ENCODE measurements around the gene CRTAC1. TPM values are rescaled to one million over a fixed set of nuclear protein-coding genes. Genes with fewer than 3 reads are reported as not detected.

Gene CRTAC1
- total RNA-seq, 1 donor from 2014 or later = 0.66 TPM

DNA sequence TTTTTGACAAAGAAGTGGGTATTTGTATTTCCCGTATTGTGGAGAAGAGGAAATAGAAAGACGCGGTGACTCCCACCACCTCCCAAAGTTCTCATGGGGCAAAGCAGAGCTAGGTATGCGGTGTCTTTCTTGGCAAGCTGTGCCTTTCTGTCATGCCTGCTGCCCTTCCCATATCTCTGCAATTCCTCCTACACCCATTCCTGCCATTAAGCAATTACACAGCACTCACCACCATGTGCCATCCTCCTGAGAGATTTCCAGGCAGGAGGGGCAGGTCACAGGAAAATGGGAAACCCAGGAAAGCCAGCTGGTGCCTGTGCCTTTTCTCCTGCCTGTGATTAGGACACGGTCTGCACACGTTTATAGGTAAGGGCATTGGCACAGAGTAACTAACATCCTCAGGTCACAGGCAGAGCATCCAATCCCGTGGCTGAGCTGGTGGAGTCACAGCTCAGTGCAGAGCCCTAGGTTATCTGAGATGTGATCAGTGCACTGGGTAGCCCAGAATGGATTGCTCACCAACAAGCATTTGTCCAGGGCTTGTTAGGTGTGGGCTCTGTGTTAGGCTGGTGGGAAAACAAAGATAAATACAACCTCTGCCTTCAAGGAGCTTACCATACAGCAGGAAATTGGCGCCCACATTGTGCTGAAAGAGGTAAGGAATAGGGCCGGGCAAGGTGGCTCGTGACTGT, 9.4 kb upstream of the CRTAC1 start:
- Mint-ChIP-seq H3K36me3 (ENCODE audit: low read depth, unreplicated experiment) (peaks cover 2% of the 10 kb centered on the region), H3K4me1 (ENCODE audit: low read depth, unreplicated experiment) (peaks cover 5% of the 10 kb centered on the region), H3K4me3 (ENCODE audit: unreplicated experiment) (no peak overlapping the region), H3K27ac (ENCODE audit: unreplicated experiment) (no peak overlapping the region), H3K27me3 (ENCODE audit: low read depth, unreplicated experiment) (peaks cover 93% of the 10 kb centered on the region), H3K9me3 (ENCODE audit: unreplicated experiment) (peaks cover 2% of the 10 kb centered on the region)
- Histone ChIP-seq H3K27ac (ENCODE audit: low read depth, low read length) (no peak overlapping the region), H3K9ac (ENCODE audit: low read length) (no peak overlapping the region), H2AFZ (ENCODE audit: low read depth, low read length) (no peak overlapping the region), H3K36me3 (ENCODE audit: insufficient read depth, low read length) (no peaks in the 10 kb centered on the region), H3K79me2 (ENCODE audit: insufficient read depth, low read length) (no peaks in the 10 kb centered on the region), H3K4me3 (ENCODE audit: insufficient read depth, low read depth, low read length) (no peak overlapping the region), H3K27me3 (ENCODE audit: insufficient read depth, low read length) (peaks cover 30% of the 10 kb centered on the region), H3K4me2 (ENCODE audit: low read length) (no peak overlapping the region), H4K20me1 (ENCODE audit: insufficient read depth, low read length) (no peaks in the 10 kb centered on the region), H3K9me3 (ENCODE audit: insufficient read depth, low read depth, low read length) (no peaks in the 10 kb centered on the region), H3K4me1 (ENCODE audit: insufficient read depth, low read length) (no peaks in the 10 kb centered on the region)
- no peak for TF ChIP-seq EZH2 (IDR thresholded peaks at IDR 0.05; ENCODE audit: insufficient read depth, low read length)
- TF ChIP-seq, protein P1, sequence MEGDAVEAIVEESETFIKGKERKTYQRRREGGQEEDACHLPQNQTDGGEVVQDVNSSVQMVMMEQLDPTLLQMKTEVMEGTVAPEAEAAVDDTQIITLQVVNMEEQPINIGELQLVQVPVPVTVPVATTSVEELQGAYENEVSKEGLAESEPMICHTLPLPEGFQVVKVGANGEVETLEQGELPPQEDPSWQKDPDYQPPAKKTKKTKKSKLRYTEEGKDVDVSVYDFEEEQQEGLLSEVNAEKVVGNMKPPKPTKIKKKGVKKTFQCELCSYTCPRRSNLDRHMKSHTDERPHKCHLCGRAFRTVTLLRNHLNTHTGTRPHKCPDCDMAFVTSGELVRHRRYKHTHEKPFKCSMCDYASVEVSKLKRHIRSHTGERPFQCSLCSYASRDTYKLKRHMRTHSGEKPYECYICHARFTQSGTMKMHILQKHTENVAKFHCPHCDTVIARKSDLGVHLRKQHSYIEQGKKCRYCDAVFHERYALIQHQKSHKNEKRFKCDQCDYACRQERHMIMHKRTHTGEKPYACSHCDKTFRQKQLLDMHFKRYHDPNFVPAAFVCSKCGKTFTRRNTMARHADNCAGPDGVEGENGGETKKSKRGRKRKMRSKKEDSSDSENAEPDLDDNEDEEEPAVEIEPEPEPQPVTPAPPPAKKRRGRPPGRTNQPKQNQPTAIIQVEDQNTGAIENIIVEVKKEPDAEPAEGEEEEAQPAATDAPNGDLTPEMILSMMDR (IDR thresholded peaks at IDR 0.05; ENCODE audit: insufficient read depth, low read depth, low read length) = no peak
- no peak for FAIRE-seq
- no peak for DNase-seq (ENCODE audit: low read depth)

GRCh38 chr10:98038288-98038687, 7.9 kb upstream of the CRTAC1 start:
- FAIRE-seq (no peak), DNase-seq (ENCODE audit: low read depth) (no peak)
- H3K36me3 Mint-ChIP-seq (ENCODE audit: low read depth, unreplicated experiment) = peaks cover 2% of the 10 kb centered on the region
- peaks cover 11% of the 10 kb centered on the region for H3K4me1 Mint-ChIP-seq (ENCODE audit: low read depth, unreplicated experiment)
- peaks cover 2% of the 10 kb centered on the region for H3K9me3 Mint-ChIP-seq (ENCODE audit: unreplicated experiment)
- no peaks in the 10 kb centered on the region for H4K20me1 ChIP-seq (ENCODE audit: insufficient read depth, low read length)
- H3K9ac ChIP-seq (ENCODE audit: low read length) = no peak overlapping the region
- TF ChIP-seq, protein P1 (IDR thresholded peaks at IDR 0.05; ENCODE audit: insufficient read depth, low read depth, low read length) = no peak
- TF ChIP-seq EZH2 (IDR thresholded peaks at IDR 0.05; ENCODE audit: insufficient read depth, low read length) = no peak
- no peak overlapping the region for H2AFZ ChIP-seq (ENCODE audit: low read depth, low read length)
- H3K36me3 ChIP-seq (ENCODE audit: insufficient read depth, low read length) = no peaks in the 10 kb centered on the region
- no peak overlapping the region for H3K27ac Mint-ChIP-seq (ENCODE audit: unreplicated experiment)
- no peak overlapping the region for H3K27ac ChIP-seq (ENCODE audit: low read depth, low read length)
- H3K4me2 ChIP-seq (ENCODE audit: low read length) = no peak overlapping the region
- H3K4me1 ChIP-seq (ENCODE audit: insufficient read depth, low read length) = no peaks in the 10 kb centered on the region
- no peaks in the 10 kb centered on the region for H3K79me2 ChIP-seq (ENCODE audit: insufficient read depth, low read length)
- peaks cover 30% of the 10 kb centered on the region for H3K27me3 ChIP-seq (ENCODE audit: insufficient read depth, low read length)
- peaks cover 91% of the 10 kb centered on the region for H3K27me3 Mint-ChIP-seq (ENCODE audit: low read depth, unreplicated experiment)
- H3K9me3 ChIP-seq (ENCODE audit: insufficient read depth, low read depth, low read length) = no peaks in the 10 kb centered on the region
- no peak overlapping the region for H3K4me3 Mint-ChIP-seq (ENCODE audit: unreplicated experiment)
- H3K4me3 ChIP-seq (ENCODE audit: insufficient read depth, low read depth, low read length) = no peak overlapping the region

DNA sequence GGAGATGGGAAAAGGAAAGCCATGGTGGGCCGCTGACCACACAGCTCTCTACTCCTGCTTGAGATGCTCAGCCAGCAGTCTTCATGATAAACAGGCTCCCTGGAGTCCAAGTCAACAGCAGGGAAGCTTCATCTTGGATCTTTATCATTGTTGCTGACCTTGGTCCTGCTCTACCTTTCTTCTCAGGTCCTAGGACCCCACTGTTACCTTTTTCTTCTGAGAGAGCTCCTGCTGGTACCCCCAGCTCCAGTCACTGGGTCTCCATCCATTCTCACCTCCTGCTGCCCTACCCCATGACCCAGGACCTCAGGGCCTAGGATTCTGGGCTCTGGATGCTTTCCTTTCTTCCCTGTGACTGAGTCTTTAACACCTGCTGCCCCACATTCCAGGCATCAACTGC, 5.2 kb upstream of the CRTAC1 start:
- Mint-ChIP-seq H3K4me3 (ENCODE audit: unreplicated experiment) (no peak overlapping the region), H3K36me3 (ENCODE audit: low read depth, unreplicated experiment) (peaks cover 2% of the 10 kb centered on the region), H3K27ac (ENCODE audit: unreplicated experiment) (no peak overlapping the region), H3K9me3 (ENCODE audit: unreplicated experiment) (peaks cover 2% of the 10 kb centered on the region), H3K4me1 (ENCODE audit: low read depth, unreplicated experiment) (peaks cover 15% of the 10 kb centered on the region), H3K27me3 (ENCODE audit: low read depth, unreplicated experiment) (peaks cover 86% of the 10 kb centered on the region)
- Histone ChIP-seq H3K4me1 (ENCODE audit: insufficient read depth, low read length) (no peaks in the 10 kb centered on the region), H3K36me3 (ENCODE audit: insufficient read depth, low read length) (no peaks in the 10 kb centered on the region), H2AFZ (ENCODE audit: low read depth, low read length) (no peak overlapping the region), H3K9ac (ENCODE audit: low read length) (no peak overlapping the region), H3K27ac (ENCODE audit: low read depth, low read length) (no peak overlapping the region), H3K9me3 (ENCODE audit: insufficient read depth, low read depth, low read length) (no peaks in the 10 kb centered on the region), H3K27me3 (ENCODE audit: insufficient read depth, low read length) (peaks cover 45% of the 10 kb centered on the region), H3K4me2 (ENCODE audit: low read length) (no peak overlapping the region), H3K4me3 (ENCODE audit: insufficient read depth, low read depth, low read length) (no peak overlapping the region), H4K20me1 (ENCODE audit: insufficient read depth, low read length) (no peaks in the 10 kb centered on the region), H3K79me2 (ENCODE audit: insufficient read depth, low read length) (no peaks in the 10 kb centered on the region)
- TF ChIP-seq EZH2 (IDR thresholded peaks at IDR 0.05; ENCODE audit: insufficient read depth, low read length) = peak; percentile 1
- TF ChIP-seq, protein P1 (IDR thresholded peaks at IDR 0.05; ENCODE audit: insufficient read depth, low read depth, low read length) = no peak
- FAIRE-seq (no peak), DNase-seq (ENCODE audit: low read depth) (no peak)

Measured in astrocyte (in vitro differentiated cells and primary cell).